Liver (tissue), 9 donors: ENCODE data around the gene SESN3. TPM values are rescaled to one million over a fixed set of nuclear protein-coding genes. Genes with fewer than 3 reads are reported as not detected.

Experiments
- DNase-seq: peaks from one replicate; pipeline ENCODE4 v3.0.0-alpha.2; 2017; ENCODE audit warnings: low spot score
- H3K27ac ChIP-seq, 2 donors: one replicate each; pipeline ENCODE4 v1.7.0; 2013; ENCODE audit warnings: inconsistent platforms in 2 of 2, low read length in 2 of 2, control low read depth in 1 of 2, low read depth in 1 of 2, mild to moderate bottlenecking in 1 of 2
- H3K27me3 ChIP-seq, 4 donors: one replicate each; pipeline versions ENCODE4 v1.6.1 to v1.7.0; 2013; ENCODE audit warnings: low read length in 3 of 4, inconsistent platforms in 1 of 4, mild to moderate bottlenecking in 1 of 4, moderate library complexity in 1 of 4; ENCODE audit not compliant: control insufficient read depth in 4 of 4, insufficient read depth in 4 of 4
- H3K36me3 ChIP-seq, 4 donors: one replicate each; pipeline versions ENCODE4 v1.6.1 to v1.7.0; 2013; ENCODE audit warnings: low read length in 3 of 4, mild to moderate bottlenecking in 3 of 4, low read depth in 1 of 4, moderate library complexity in 1 of 4; ENCODE audit not compliant: control insufficient read depth in 4 of 4, insufficient read depth in 3 of 4
- H3K4me1 ChIP-seq, 4 donors: one replicate each; pipeline versions ENCODE4 v1.6.1 to v1.7.0; 2013; ENCODE audit warnings: low read length in 3 of 4, mild to moderate bottlenecking in 3 of 4, moderate library complexity in 1 of 4; ENCODE audit not compliant: control insufficient read depth in 4 of 4, insufficient read depth in 4 of 4
- H3K4me3 ChIP-seq, 3 donors: one replicate each; pipeline versions ENCODE4 v1.6.1 to v1.7.0; 2013; ENCODE audit warnings: low read length in 3 of 3, control low read depth in 1 of 3, low read depth in 1 of 3, mild to moderate bottlenecking in 1 of 3
- H3K9ac ChIP-seq, 2 donors: one replicate each; pipeline ENCODE4 v1.7.0; 2013; ENCODE audit warnings: low read length in 2 of 2, mild to moderate bottlenecking in 2 of 2, moderate library complexity in 2 of 2, control low read depth in 1 of 2, low read depth in 1 of 2
- H3K9me3 ChIP-seq, 4 donors: one replicate each; pipeline versions ENCODE4 v1.6.1 to v1.7.0; 2013; ENCODE audit warnings: low read length in 3 of 4; ENCODE audit not compliant: control insufficient read depth in 4 of 4
- EGR1 ChIP-seq, 2 donors: IDR thresholded peaks; 2 replicates each; pipeline ENCODE4 v1.6.1; 2016 to 2018; ENCODE audit warnings: antibody characterized with exemption in 2 of 2, low read depth in 2 of 2
- FOXA2 ChIP-seq: IDR thresholded peaks from 2 replicates; pipeline ENCODE4 v1.6.1; 2016; ENCODE audit warnings: antibody characterized with exemption
- GABPA ChIP-seq, 2 donors: IDR thresholded peaks in 1 of 2; conservative IDR thresholded peaks in 1 of 2; 2 replicates each; pipeline ENCODE4 v1.6.1; 2016; ENCODE audit warnings: antibody characterized with exemption in 2 of 2, mild to moderate bottlenecking in 1 of 2, moderate library complexity in 1 of 2
- HNF4A ChIP-seq, 2 donors: conservative IDR thresholded peaks; 2 replicates each; pipeline ENCODE4 v1.6.1; 2016; ENCODE audit warnings: antibody characterized with exemption in 2 of 2, mild to moderate bottlenecking in 2 of 2
- HNF4G ChIP-seq: IDR thresholded peaks from 2 replicates; pipeline ENCODE4 v1.6.1; 2016; ENCODE audit warnings: antibody characterized with exemption
- NR2F2 ChIP-seq: IDR thresholded peaks from 2 replicates; pipeline ENCODE4 v1.6.1; 2016; ENCODE audit warnings: antibody characterized with exemption
- RAD21 ChIP-seq, 2 donors: IDR thresholded peaks; 2 replicates each; pipeline ENCODE4 v1.6.1; 2016; ENCODE audit warnings: antibody characterized with exemption in 2 of 2, mild to moderate bottlenecking in 2 of 2
- SP1 ChIP-seq: IDR thresholded peaks from 2 replicates; pipeline ENCODE4 v1.6.1; 2018; ENCODE audit warnings: antibody characterized with exemption, mild to moderate bottlenecking
- TAF1 ChIP-seq: conservative IDR thresholded peaks from 2 replicates; pipeline ENCODE4 v1.6.1; 2016; ENCODE audit warnings: antibody characterized with exemption, mild to moderate bottlenecking
- YY1 ChIP-seq: IDR thresholded peaks from 2 replicates; pipeline ENCODE4 v1.6.1; 2016; ENCODE audit warnings: antibody characterized with exemption, mild to moderate bottlenecking
- WGBS: extraction: QIAGEN DNeasy Blood & Tissue Kit; methylation state at CpG from one replicate; pipeline ENCODE4 v1.1.7; 2013; 5-methylcytosine and 5-hydroxymethylcytosine counted together
- polyA plus RNA-seq, 2 donors: library from polyadenylated mRNA; stranded (reverse) in 1 of 2; unstranded in 1 of 2; fragments of 200-250 nt in 1 of 2; fragments of >200 nt in 1 of 2; fragmentation: Nextera tagmentation in 1 of 2; extraction: Ambion mirVana in 1 of 2; gene quantifications; one replicate each; pipeline versions ENCODE4 v1.2.1 to v1.2.3, GENCODE V29; 2013 to 2015
- total RNA-seq, 2 donors: library from RNA; depleted of rRNA; stranded (reverse); fragments of >200 nt; gene quantifications; one replicate each; pipeline ENCODE4 v1.2.3, GENCODE V29; 2014
- TF ChIP-seq, protein P1 (sequence below): IDR thresholded peaks from 2 replicates; pipeline ENCODE4 v1.6.1; 2016; ENCODE audit warnings: antibody characterized with exemption
- TF ChIP-seq, protein P2 (sequence below): IDR thresholded peaks from 2 replicates; pipeline ENCODE4 v1.6.1; 2016; ENCODE audit warnings: antibody characterized with exemption
- TF ChIP-seq, protein P3 (sequence below): IDR thresholded peaks from 2 replicates; pipeline ENCODE4 v1.6.1; 2016; ENCODE audit warnings: antibody characterized with exemption, mild to moderate bottlenecking
- TF ChIP-seq, protein P4 (sequence below): fragments of 150-350 bp; IDR thresholded peaks from 2 replicates; pipeline ENCODE4 v1.5.1; 2017; ENCODE audit warnings: improper control_type of control experiment, low read depth, low read length; ENCODE audit not compliant: missing input control
- TF ChIP-seq, protein P5 (sequence below): IDR thresholded peaks from 2 replicates; pipeline ENCODE4 v1.6.1; 2016; ENCODE audit warnings: antibody characterized with exemption
- donor health status: healthy.
- donor health status: healthy.
- donor health status: healthy.
- donor health status: healthy.
- donor health status: healthy.

SESN3 gene
- total and polyA plus RNA-seq, 4 donors, result 0.85 to 46.6 (median 2.6) TPM

DNA sequence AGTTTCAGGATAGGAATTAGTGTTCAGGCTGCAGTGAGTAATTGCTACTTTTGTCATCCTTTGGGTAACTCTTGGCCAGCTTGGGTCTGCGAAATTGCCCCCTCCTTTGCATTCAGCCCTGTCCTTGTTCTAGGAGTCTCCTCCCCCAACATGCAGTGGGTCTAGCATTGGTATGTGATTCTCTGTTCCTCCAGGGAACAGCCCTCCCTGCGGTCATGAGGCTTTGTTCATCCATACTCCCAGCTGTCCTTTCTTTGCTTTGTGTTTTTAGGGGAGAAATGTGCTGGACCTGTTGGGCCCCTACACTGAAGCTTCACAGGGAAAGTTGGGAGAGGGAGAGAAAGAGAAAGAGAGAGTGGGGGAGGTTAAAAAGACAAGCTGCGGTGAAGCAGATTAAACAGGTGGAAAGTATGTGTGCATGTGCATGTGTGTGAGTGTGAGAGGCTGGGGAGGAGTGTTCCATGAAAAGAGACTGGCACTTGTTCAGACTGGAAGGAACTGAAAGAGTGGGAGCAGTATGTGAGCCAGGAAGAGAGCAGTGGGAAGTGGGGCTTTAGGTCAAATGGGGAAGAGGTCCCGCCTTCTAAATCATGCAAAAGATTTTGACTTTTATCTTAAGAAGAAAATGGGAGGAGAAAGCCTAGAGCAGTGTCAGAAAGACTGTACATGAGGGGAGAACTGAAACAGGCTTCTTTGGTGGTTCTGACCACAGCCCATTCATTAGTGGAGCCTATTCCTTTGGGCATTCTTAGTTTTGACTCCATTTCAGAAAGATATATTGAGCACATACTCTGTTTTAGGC is 17.9 kb upstream of the SESN3 start:
- TF ChIP-seq EGR1 (IDR thresholded peaks at IDR 0.05; ENCODE audit: low read depth in 2 of 2), result no peak
- no peak for TF ChIP-seq HNF4G
- TF ChIP-seq YY1, result no peak
- TF ChIP-seq FOXA2, result no peak
- TF ChIP-seq, protein P1, sequence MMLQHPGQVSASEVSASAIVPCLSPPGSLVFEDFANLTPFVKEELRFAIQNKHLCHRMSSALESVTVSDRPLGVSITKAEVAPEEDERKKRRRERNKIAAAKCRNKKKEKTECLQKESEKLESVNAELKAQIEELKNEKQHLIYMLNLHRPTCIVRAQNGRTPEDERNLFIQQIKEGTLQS, result no peak
- TF ChIP-seq GABPA (IDR thresholded peaks at IDR 0.05 in 1 of 2, conservative IDR thresholded peaks at IDR 0.05 in 1 of 2), result no peak
- TF ChIP-seq, protein P2, sequence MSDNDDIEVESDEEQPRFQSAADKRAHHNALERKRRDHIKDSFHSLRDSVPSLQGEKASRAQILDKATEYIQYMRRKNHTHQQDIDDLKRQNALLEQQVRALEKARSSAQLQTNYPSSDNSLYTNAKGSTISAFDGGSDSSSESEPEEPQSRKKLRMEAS, result no peak
- TF ChIP-seq, protein P3, sequence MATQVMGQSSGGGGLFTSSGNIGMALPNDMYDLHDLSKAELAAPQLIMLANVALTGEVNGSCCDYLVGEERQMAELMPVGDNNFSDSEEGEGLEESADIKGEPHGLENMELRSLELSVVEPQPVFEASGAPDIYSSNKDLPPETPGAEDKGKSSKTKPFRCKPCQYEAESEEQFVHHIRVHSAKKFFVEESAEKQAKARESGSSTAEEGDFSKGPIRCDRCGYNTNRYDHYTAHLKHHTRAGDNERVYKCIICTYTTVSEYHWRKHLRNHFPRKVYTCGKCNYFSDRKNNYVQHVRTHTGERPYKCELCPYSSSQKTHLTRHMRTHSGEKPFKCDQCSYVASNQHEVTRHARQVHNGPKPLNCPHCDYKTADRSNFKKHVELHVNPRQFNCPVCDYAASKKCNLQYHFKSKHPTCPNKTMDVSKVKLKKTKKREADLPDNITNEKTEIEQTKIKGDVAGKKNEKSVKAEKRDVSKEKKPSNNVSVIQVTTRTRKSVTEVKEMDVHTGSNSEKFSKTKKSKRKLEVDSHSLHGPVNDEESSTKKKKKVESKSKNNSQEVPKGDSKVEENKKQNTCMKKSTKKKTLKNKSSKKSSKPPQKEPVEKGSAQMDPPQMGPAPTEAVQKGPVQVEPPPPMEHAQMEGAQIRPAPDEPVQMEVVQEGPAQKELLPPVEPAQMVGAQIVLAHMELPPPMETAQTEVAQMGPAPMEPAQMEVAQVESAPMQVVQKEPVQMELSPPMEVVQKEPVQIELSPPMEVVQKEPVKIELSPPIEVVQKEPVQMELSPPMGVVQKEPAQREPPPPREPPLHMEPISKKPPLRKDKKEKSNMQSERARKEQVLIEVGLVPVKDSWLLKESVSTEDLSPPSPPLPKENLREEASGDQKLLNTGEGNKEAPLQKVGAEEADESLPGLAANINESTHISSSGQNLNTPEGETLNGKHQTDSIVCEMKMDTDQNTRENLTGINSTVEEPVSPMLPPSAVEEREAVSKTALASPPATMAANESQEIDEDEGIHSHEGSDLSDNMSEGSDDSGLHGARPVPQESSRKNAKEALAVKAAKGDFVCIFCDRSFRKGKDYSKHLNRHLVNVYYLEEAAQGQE, result no peak
- no peak for TF ChIP-seq RAD21 (IDR thresholded peaks at IDR 0.05)
- TF ChIP-seq SP1, result no peak
- no peak for TF ChIP-seq NR2F2
- no peak for TF ChIP-seq HNF4A (conservative IDR thresholded peaks at IDR 0.05)
- Histone ChIP-seq H3K9ac (no peak overlapping the region), H3K4me3 (no peak overlapping the region), H3K27me3 (no peaks in the 10 kb centered on the region), H3K9me3 (no peaks in the 10 kb centered on the region), H3K36me3 (no peaks in the 10 kb centered on the region), H3K27ac (no peak overlapping the region), H3K4me1 (no peaks in the 10 kb centered on the region)
- WGBS, result 92% methylated on average over 4 of the region's 4 CpGs
- no peak for DNase-seq

DNA sequence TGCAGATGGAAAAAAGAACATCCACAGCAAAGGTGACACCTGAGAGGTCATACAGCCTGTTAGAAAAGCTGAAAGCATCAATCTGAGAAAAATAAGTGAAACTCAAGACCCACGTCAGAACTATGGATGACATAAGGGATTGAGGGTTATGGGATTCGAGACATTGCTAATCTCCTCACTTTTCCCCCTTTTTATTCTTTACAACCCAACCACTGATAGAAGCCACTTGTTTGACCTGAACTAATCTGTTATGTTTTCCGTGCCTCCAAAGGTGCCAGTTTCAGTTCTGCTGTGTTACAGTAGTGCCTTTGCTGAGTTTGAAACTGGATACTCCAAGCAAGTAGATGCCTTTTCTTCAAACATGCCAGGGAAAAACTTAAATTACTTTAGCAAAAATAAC is 16.9 kb upstream of the SESN3 start:
- TF ChIP-seq, protein P4, sequence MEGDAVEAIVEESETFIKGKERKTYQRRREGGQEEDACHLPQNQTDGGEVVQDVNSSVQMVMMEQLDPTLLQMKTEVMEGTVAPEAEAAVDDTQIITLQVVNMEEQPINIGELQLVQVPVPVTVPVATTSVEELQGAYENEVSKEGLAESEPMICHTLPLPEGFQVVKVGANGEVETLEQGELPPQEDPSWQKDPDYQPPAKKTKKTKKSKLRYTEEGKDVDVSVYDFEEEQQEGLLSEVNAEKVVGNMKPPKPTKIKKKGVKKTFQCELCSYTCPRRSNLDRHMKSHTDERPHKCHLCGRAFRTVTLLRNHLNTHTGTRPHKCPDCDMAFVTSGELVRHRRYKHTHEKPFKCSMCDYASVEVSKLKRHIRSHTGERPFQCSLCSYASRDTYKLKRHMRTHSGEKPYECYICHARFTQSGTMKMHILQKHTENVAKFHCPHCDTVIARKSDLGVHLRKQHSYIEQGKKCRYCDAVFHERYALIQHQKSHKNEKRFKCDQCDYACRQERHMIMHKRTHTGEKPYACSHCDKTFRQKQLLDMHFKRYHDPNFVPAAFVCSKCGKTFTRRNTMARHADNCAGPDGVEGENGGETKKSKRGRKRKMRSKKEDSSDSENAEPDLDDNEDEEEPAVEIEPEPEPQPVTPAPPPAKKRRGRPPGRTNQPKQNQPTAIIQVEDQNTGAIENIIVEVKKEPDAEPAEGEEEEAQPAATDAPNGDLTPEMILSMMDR, result no peak
- no peak for TF ChIP-seq HNF4A (conservative IDR thresholded peaks at IDR 0.05)
- no peak for TF ChIP-seq RAD21 (IDR thresholded peaks at IDR 0.05)
- TF ChIP-seq FOXA2, result no peak
- TF ChIP-seq, protein P5, sequence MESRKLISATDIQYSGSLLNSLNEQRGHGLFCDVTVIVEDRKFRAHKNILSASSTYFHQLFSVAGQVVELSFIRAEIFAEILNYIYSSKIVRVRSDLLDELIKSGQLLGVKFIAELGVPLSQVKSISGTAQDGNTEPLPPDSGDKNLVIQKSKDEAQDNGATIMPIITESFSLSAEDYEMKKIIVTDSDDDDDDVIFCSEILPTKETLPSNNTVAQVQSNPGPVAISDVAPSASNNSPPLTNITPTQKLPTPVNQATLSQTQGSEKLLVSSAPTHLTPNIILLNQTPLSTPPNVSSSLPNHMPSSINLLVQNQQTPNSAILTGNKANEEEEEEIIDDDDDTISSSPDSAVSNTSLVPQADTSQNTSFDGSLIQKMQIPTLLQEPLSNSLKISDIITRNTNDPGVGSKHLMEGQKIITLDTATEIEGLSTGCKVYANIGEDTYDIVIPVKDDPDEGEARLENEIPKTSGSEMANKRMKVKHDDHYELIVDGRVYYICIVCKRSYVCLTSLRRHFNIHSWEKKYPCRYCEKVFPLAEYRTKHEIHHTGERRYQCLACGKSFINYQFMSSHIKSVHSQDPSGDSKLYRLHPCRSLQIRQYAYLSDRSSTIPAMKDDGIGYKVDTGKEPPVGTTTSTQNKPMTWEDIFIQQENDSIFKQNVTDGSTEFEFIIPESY, result no peak
- TF ChIP-seq TAF1, result no peak
- TF ChIP-seq, protein P1, result no peak
- TF ChIP-seq EGR1 (IDR thresholded peaks at IDR 0.05; ENCODE audit: low read depth in 2 of 2), result no peak
- Histone ChIP-seq H3K4me1 (no peaks in the 10 kb centered on the region), H3K9ac (no peak overlapping the region), H3K36me3 (no peaks in the 10 kb centered on the region), H3K27me3 (no peaks in the 10 kb centered on the region), H3K9me3 (no peaks in the 10 kb centered on the region), H3K27ac (no peak overlapping the region), H3K4me3 (no peak overlapping the region)
- DNase-seq, result no peak
- 93% methylated on average over 3 of the region's 3 CpGs for WGBS
